EH (cell line): ENCODE results near the gene OR6S1.
"Not testable (repeated sequence)": the region's sequence is repeated elsewhere in the genome, so short reads cannot be mapped to it uniquely, and the experiment has no call there.

Experiments used
- DNase-seq: peaks from one replicate; pipeline ENCODE4 v3.0.0-alpha.2; 2015; ENCODE audit warnings: low read depth

OR6S1 gene

DNA sequence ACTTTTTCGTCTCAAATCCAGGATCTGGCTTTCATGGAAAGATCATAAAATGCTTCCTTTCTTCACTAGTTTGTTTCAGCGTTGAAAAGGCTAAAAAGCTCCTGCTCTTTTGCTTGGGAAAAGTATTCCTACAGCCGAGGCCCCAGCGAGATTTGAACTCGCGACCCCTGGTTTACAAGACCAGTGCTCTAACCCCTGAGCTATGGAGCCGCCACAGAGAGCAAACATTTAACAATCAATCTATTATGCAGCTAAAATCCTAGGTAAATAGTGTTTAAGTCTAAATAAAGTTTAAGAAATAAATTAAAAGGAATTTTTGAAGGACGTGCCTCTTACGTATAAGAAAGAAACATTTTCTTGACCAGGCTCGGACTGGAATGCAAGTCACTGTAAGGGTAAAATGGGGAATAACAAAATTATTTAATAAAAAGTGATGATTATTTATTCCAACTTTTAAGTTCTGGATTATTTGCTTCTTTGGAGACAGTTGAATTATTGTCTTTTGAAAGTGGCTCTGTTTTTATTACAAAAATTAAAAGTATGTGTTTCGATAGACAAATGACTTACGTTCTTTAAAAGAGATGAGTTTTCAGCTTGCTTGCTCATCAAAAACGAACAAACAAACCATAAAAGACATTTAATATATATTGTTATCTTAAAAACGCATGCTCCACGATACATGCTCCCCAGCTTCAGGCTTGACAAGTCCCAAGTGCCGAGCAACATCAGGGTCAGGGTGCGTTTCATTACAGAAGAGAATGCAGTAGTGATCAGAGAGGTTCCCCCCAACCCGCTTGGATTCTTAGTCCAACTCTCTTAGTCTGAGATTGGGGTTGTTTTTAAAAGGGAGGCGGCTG lies 10.2 kb downstream of the OR6S1 start:
- peak; percentile 60 for DNase-seq

DNA sequence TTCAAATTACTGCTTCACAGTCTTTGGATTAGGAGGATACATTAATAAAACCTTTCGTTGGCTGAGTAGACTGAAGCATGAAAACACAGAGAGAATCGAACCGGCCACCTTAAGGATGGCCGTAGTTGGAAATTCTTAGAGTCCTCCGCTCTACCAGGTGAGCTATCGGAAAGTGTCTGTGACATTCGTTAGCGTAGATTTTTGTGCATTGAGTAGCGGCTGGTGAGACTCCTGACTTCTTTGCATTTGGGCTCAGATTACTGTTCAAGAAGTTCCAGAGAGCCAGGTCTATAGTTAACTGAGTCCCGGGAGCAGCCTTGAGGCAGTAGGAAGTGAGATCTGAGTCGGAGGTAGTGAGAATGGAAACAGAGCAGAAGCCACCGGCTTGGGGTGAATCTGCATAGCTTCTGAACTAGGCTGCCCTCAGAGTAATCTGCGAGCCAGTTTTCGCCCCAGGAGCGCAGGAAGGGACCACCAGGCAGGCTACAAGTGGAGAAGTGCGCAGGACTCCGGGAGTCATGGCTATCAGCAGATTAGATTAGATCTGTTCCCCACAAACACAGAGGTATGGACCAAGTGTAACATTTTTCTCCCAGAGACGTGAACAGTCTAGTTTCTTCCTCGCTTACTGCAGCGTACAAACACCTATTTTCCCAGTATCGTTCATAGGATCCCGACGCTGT lies 11.0 kb downstream of the OR6S1 start:
- peak; percentile 18 for DNase-seq

DNA sequence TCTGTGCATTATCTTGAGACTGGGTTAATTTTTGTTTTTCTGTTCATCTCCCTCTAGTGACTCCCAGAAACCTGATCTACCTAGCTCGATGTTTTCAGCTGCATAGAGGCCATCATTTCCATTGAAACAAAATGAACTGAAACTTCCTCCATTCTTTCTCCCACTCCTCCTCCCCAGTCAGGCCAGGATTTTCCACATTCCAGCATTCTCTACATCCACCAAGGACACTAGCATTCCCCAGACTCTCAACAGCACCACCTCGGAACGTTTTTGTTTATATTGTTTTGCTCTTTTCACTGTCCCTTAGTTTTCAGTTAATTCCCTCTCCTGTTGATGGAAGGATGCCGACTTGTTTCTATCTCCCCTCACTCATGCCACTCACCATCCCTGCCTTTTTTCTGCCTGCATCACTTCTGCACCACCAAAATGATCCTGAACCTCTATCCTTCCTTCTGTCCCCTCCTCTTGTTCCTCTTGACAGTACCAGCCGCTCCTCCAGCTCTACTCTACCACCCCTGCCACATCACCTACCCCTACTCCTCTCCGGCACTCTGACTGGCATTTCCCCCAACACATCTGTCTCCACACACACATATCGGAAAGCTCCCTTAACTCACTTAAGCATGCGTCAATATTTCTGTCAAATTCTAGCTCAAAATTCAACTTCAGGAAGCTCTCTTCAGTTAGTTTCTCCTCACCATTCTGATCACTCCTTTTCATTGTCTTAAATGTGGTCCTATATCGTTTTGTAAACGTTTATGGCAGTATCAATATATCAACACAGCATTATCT lies 13.2 kb downstream of the OR6S1 start:
- DNase-seq: no peak

DNA sequence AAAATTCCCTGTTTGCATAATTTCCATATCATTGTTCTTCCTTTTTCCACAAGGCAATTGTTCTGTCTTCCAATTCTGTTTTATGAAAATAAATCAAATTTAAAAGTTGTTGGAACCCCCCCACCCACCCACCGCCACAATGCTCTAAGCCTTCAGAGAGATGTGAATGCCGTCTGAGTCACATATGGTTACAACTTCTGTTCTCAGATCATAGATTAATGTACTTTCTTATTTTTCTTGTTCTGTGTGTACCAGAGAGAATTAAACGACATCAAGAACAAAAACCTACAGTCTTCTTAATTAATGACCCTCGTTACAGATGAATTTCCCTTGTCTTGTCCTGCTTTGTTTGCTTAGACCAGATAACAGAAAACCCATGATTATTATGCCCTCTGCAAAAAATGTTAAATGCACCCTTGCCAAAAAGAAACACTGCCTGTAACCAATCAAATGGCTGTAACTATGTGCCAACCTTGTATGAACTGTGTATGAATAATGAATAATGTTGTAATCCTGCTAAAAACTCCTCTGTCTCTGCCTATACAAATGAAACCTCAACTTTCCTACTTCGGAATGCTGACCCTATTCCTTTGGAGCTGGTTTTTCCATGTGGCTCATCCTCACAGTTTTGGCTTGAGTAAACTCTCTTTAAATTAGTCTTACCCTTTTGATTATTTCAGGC lies 14.0 kb downstream of the OR6S1 start:
- no peak for DNase-seq

DNA sequence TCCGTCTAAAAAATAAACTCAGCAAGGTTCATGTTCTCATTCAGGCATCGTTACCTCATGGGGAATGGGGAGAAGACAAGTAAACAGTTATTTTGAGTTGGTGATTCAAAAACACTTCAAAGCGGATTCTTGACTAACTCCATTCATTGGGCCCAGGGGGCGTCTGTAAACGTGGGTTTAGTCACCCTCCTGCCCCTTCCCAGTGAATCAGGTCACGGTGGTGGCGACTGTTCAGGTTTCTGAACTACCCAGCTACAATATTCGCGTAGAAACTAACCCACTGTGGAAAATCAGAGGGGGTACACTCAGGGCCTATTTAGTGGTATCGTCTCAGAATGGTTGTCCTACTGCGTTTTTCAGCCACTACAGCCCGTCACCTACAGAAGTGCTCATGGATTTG lies 15.2 kb downstream of the OR6S1 start:
- DNase-seq: no peak

DNA sequence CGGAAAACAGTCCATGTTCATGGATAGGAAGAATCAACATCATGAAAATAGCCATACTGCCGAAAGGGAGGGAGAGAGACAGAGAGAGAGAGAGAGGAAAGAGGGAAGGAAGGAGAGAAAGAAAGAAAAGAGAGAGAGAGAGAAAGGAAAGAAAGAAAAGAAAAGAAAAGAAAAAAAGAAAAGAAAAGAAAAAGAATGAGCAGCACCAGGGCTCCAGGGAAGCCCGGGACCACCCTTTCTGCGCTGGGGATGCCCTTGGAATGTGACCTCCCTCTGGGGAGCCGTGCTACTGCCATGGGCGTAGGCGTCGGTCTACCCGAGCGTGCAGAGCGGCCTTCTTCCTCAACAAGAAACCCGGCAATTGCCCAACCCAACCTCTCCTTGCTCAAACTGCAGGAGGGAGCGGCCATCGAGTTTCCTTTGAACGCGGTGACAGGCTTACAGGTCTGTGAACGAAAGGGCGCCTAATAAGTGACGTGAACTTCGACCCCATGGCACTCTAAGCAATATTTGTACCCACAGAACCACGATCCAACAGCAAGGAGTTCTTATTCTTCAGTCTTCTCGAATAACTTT lies 16.9 kb downstream of the OR6S1 start:
- DNase-seq: peak; percentile 52

DNA sequence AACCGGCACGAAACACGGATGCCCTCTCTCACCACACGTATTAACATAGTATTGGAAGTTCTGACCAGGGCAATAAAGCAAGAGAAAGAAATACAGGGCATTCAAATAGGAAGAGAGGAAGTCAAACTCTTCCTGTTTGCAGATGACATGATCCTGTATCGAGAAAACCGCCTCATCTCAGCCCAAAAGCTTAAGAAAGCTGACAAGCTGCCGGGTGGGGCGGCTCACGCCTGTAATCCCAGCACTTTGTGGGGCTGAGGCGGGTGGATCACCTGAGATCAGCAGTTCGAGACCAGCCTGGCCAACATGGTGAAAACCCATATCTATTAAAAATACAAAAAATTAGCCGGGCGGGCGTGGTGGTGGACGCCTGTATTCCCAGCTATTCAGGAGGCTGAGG lies 17.7 kb downstream of the OR6S1 start:
- DNase-seq: no peak

DNA sequence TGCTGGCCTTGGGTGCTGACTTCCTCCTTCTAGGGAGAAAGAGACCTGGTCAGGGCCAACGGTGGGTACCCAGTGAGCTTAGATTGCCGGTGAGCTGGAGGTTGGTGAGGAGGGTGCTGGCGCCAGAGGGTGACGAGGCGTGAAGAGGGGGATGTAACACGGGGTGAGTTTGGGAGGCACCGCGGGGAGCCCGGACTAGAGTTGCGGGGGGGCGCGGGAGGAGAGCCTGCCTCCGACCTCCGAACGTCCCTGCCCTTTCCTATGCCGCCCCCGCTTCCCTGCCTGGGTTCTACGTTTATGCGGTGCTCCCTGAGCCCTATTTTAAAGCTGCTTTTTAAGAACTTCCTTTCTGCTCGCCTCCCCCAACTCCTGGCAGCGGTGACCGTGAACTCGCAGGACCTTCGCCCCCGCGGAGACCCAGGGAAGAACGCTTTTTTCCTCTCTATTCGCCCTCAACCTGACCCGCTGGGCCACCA lies 18.6 kb downstream of the OR6S1 start:
- DNase-seq: no peak

DNA sequence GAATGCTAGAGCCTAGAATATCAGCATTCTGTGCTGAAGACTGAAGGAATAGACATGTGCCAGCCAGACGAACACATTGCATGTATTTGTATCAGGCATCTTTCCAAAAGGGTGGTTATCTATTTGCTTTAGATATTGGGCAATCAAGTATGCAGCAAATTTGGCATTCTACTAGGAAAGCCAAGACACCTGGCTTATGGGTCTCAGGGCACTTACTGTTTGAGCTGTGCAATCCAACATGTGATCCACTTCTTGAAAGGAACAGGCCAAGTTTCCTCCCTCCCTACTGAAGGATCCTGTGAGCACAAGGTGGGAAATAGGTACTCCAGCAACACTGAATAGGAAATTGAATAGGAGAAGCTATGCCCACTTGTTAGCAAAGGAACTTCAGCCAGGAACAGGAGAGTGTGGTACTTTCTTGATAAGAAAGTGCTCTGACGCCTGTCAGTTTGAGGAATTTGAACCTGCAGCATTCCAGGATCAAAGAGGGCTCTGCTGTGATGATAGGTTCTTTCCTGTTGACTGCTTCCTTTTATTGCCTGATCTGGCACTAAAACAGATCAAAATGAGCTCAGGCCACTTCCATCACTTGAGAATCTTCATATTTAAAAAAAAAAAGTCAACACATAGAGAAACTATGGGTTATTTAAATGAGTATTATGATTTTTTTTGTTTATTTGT lies 20.6 kb downstream of the OR6S1 start:
- DNase-seq: no peak

DNA sequence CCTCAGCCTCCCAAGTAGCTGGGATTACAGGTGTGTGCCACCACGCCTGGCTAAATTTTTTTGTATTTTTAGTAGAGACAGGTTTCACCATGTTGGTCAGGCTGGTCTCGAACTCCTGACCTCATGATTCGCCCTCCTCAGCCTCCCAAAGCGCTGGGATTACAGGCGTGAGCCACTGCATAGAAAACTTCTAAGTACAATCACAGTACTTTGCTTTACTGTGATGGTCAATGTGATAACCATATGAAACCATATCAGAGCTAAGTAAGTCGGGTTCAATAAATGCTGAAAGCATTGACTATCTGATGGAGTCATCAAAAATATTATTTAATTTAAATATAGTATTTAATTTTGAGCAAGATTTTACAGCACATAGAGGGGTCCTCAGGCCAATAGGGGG lies 21.8 kb downstream of the OR6S1 start:
- not testable (repeated sequence) for DNase-seq

DNA sequence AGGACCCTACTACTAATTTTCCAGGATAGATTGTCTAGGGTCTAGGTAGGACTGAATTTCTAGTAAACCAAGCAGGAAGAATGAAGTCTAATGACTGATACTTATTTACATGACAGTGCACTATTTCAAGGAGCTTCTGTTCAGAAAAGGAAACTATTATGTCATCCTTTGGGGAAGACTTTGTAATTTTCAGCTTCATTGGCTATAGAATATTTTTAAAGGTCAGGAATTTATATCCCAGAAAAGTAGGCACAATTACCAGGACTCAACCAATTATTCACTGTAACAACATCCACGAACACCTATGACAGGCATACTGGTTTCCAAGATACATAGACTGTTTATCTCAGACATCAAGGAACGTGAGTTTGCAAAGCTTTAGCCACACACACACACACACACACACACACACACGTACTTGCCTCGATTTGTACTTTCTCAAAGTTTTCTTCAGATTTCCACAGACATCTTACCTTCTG lies 23.2 kb downstream of the OR6S1 start:
- no peak for DNase-seq

DNA sequence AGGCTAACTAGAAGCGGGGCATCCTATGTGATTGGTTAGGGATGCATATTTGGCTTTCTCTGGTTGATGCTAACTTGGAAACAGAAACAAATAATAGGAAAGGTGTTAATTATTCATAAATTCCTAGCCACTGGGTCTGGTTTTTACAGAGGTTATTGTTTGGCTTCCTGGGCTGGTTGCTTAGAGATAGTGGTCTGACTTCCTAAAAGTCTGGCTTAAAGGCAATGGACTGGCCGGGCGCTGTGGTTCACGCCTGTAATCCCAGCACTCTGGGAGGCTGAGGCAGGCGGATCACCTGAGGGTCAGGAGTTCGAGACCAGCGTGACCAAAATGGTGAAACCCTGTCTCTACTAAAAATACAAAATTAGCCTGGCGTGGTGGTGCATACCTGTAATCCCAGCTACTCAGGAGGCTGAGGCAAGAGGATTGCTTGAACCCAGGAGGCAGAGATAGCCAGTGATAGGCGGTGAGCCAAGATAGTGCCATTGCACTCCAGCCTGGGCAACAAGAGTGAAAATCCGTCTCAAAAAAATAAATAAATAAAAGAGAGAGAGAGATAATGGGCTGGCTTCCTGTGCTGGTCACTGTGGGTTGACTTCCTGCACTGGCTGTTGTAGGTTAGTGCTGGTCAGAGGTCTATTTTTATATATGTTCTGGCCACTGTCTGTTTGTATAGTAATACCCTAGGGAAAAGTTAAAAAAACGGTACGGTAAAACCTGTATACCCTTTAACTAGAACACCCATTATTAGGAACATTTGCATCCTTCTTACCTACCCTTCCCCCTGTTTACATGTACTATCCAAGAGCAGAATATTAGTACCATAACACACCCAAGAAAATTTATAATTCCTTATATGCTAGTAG lies 24.1 kb downstream of the OR6S1 start:
- DNase-seq: no peak

DNA sequence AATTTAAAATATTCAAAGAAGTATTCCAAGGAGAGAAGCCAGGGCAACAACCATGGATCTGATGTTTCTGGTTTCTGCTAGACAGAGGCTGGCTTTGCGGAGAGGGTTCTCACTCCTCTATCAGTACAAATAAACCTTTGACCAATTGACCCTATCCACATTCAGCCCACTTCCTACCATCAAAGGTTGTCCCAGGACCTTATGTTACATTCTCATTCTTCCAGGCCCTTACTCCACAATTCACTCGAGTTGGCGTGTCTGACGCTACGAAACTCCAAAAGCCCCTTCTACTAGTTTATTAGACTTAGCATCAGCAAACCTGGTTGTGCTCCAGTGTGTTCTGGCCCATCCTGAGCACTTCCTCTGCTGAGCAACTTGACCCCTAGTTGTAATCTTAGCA lies 25.5 kb downstream of the OR6S1 start:
- DNase-seq: no peak

DNA sequence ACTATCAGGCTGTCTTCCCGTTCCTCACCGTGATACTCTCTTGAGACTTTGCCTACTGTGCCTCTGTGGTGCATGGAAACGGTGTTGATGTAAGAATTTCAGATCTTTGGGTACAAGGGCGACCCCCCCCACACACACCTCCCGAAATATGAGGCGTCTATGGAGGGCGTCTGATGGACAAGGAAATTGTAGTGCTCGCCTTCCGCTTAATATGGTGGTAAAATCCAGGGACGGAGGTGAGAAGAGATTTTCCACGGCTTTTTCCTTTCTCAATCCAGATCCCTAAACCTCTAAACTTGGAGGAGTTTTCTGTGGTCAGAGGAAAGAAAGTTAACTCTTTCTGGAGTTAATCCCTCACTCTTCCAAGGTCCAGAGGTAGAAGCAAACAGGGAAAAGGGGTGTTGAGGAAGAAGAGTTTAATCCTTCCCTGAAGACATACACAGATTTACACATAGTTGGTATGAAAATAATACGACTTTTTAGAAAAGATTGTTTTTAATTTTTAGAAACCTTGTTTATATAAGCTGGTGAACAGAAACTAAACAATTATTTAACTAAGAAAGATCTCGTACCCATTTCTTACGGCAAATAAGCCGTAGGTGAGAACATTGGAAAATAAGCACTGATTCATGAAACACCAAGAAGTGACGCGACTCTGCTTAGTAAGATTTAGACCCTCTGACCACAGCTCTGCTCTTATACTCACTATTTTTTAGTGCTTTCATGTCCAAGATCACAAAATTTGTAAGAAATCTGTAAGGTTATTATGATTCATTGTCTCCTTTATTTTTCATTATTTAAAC lies 27.3 kb downstream of the OR6S1 start:
- DNase-seq: no peak

DNA sequence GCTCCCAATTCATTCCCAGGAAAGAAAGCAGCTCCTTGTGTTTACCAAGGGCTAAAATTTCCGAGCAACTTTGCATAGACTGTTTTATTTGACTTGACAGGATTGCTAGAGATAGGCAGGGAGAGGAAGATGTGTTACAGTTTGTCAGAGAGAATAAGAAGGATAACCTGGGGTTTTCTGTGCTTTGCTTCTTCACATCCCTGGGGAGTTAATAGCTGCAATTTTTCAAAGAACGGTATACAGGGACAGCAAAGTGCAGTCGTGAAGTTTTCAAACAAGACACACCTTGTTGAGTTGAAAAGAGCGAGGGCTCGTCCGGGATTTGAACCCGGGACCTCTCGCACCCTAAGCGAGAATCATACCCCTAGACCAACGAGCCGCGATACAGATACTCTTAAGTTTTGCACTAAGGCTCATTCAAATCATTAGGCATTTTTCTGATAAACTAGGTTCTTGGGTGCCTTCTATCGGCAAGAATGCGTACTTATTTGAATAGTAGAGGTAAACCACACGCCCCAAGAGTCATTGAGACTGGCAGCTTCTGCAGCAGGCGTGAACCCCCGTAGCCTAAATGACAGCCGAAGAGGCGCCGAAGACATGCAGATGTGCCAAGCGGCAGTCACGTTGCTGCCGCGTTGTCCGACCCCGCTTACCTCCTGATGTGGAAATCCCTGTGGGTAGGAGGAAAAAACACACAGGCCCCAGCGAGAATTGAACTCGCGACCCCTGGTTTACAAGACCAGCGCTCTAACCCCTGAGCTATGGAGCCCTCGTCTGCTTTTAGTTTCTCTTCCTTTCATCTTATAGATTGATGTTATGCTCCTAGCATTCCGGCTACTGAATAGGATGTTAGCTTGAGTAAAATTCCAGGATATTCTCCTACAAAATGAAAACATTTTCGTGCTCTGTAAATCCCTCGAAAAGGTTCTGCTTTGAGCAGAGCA lies 28.1 kb downstream of the OR6S1 start:
- DNase-seq: peak; percentile 97

DNA sequence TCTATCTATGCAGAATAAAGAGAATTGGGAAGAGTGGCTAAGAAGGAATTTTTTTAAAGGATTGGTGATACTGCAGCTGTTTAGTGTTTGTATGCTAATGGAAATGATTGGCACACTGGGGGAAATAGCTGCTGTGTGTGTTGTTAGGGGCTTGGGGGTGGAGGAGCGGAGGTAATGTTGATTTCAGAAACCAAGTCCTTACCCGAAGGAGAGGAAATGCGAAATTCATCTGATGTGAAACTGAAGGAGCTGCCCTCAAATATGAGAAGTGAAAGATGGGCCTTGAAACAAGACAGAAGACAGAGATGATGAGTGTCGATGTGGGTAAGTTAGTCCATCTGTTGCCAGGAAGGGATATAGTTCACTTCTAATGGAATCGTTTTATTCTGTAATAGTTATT lies 29.1 kb downstream of the OR6S1 start:
- DNase-seq: no peak

DNA sequence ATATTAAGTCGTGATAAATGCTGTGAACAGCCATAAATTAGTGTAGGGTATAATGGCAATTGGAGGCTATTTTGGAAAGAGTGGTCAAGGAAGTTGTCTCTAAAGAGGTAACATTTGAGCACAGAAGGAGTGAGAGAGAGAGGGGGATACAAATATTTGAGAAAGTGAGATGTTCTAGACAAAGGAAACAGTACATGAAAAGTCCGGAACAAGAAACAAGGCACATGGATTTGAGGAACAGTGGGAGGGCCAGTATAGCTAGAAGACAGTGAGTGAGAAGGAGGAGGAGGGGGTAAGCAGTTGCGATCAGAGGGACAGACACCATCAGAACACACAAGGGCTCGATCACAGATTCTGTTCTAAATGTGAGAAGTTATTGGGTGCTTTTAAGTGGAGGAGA lies 30.2 kb downstream of the OR6S1 start:
- no peak for DNase-seq
